ENCODE results near the gene TEAD4. TPM values are rescaled to one million over a fixed set of nuclear protein-coding genes. Genes with fewer than 3 reads are reported as not detected.

Gene TEAD4
- total RNA-seq, 1 experiment from 2014 or later, result 127 TPM

- Histone ChIP-seq H3K79me1 (ENCODE audit: insufficient read depth, low read depth, low read length, poor library complexity, severe bottlenecking) (no peaks in the 10 kb centered on the region), H3K18ac (ENCODE audit: insufficient read length, low read depth, low read length) (no peak overlapping the region), H3K4me1 (ENCODE audit: insufficient read depth, low read length) (peaks cover 5% of the 10 kb centered on the region; the same call in 1 of the 2 replicates), H3K14ac (ENCODE audit: insufficient read depth, low read length) (no peak overlapping the region), H2BK15ac (ENCODE audit: low read depth, low read length) (no peak overlapping the region), H2BK5ac (ENCODE audit: insufficient read length, low read length) (no peak overlapping the region), H3K4me2 (ENCODE audit: insufficient read depth, insufficient read length, low read length) (no peak overlapping the region), H4K20me1 (ENCODE audit: control insufficient read depth, insufficient read depth, insufficient read length) (no peaks in the 10 kb centered on the region), H3K56ac (ENCODE audit: insufficient read length, low read depth, low read length) (no peak overlapping the region), H3K27ac (ENCODE audit: insufficient read length, low read depth, low read length) (no peak overlapping the region), H3K79me2 (ENCODE audit: insufficient read depth, low read length) (no peaks in the 10 kb centered on the region), H3T11ph (ENCODE audit: low read length) (no peak overlapping the region), H4K91ac (ENCODE audit: insufficient read length, low read depth, low read length) (no peak overlapping the region), H3K9ac (ENCODE audit: extremely low read depth, insufficient read length, low read length) (no peak overlapping the region), H3K23me2 (ENCODE audit: insufficient read length, low read depth, low read length, poor library complexity, severe bottlenecking) (peaks cover 4% of the 10 kb centered on the region), H3K27me3 (ENCODE audit: insufficient read depth, low read length) (no peaks in the 10 kb centered on the region), H3K9me3 (ENCODE audit: control insufficient read depth, low read depth, low read length) (no peaks in the 10 kb centered on the region), H4K8ac (replicated peaks; ENCODE audit: insufficient read length, low read depth, low read length) (no peak overlapping the region), H4K5ac (ENCODE audit: insufficient read length, low read depth, low read length) (no peak overlapping the region), H2BK20ac (ENCODE audit: low read depth, low read length, poor library complexity, severe bottlenecking) (no peak overlapping the region), H3K4ac (ENCODE audit: low read depth, low read length) (no peak overlapping the region), H2AK5ac (ENCODE audit: insufficient read length, low read length) (no peak overlapping the region), H2BK12ac (ENCODE audit: insufficient read length, low read depth, low read length) (no peak overlapping the region), H3K23ac (ENCODE audit: insufficient read length, low read depth, low read length) (no peak overlapping the region), H2BK120ac (ENCODE audit: low read depth, low read length, poor library complexity, severe bottlenecking) (no peak overlapping the region), H2AFZ (ENCODE audit: low read length) (no peak overlapping the region)
- peaks cover 46 to 55% of the 10 kb centered on the region in 2 experiments for H3K4me1 Mint-ChIP-seq
- no peak overlapping the region for H3K4me3 Mint-ChIP-seq
- H3K27me3 Mint-ChIP-seq (ENCODE audit: low read depth), result peaks cover 17% of the 10 kb centered on the region
- peaks cover 9 to 17% (median 16%) of the 10 kb centered on the region in 3 experiments for H3K36me3 Mint-ChIP-seq (ENCODE audit: insufficient read depth in 1 of 3, low read depth in 3 of 3)
- no peak for TF ChIP-seq CTCF (conservative IDR thresholded peaks at IDR 0.05)
- no peak for DNase-seq
- peaks cover 3% of the 10 kb centered on the region in 2 experiments; a peak in 3 of 5 replicates for H3K9me3 Mint-ChIP-seq
- H3K27ac Mint-ChIP-seq, result no peak overlapping the region
- WGBS (ENCODE audit: extremely low coverage, insufficient read length, low lambda C conversion rate), result no CpG with 5 or more reads among the region's 9 CpGs
Observed at GRCh38 chr12:3081091-3081490, 121.9 kb downstream of the TEAD4 start.
